ENCODE results near the gene ZNF319. TPM values are rescaled to one million over a fixed set of nuclear protein-coding genes. Genes with fewer than 3 reads are reported as not detected.

ZNF319 gene
- total and polyA plus RNA-seq, 2 of the 8 experiments (the other 6 are each of a cell fraction or from before 2014, with no cell fraction given) = 3.3 to 5.5 TPM

DNA sequence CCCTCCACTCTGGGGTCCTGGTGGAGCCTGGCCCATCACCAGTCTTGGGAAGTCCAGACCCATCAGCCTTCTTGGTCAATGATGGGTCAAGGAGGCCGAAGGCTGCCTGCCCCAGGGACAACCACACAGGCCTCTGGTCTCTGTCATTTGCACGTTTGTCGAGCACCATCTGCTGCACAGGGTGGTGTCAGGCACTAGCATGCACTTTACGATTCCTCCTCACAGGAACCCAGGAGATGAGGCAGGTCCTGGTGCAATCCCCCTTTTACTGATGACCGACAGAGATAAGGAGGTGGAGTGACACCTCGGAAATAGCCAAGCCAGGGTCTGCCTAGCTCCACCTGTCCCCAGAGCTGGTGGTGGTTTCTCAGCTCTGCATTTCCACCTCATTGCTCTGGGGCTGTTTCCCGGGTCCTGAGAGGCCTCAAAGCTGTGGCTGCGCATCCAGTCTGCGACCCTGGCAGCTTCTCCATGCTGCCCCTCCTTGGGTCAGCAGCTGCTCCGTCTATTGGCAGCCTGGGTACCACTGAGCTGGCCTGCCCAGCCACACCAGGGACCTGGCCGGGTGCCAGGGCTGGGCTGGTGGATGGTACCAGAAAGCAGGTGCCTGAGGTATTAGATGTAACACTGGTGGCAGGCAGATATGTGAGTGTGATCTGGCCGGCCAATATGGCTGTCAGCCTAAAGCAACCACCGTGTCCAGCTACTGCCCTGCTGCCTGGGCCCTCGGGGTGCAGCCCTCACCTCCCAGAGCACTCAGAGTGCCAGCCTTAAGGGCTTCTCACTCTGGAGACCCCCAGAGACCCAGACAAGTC lies 35.1 kb upstream of the ZNF319 start (continued):
- TF ChIP-seq, protein P1, sequence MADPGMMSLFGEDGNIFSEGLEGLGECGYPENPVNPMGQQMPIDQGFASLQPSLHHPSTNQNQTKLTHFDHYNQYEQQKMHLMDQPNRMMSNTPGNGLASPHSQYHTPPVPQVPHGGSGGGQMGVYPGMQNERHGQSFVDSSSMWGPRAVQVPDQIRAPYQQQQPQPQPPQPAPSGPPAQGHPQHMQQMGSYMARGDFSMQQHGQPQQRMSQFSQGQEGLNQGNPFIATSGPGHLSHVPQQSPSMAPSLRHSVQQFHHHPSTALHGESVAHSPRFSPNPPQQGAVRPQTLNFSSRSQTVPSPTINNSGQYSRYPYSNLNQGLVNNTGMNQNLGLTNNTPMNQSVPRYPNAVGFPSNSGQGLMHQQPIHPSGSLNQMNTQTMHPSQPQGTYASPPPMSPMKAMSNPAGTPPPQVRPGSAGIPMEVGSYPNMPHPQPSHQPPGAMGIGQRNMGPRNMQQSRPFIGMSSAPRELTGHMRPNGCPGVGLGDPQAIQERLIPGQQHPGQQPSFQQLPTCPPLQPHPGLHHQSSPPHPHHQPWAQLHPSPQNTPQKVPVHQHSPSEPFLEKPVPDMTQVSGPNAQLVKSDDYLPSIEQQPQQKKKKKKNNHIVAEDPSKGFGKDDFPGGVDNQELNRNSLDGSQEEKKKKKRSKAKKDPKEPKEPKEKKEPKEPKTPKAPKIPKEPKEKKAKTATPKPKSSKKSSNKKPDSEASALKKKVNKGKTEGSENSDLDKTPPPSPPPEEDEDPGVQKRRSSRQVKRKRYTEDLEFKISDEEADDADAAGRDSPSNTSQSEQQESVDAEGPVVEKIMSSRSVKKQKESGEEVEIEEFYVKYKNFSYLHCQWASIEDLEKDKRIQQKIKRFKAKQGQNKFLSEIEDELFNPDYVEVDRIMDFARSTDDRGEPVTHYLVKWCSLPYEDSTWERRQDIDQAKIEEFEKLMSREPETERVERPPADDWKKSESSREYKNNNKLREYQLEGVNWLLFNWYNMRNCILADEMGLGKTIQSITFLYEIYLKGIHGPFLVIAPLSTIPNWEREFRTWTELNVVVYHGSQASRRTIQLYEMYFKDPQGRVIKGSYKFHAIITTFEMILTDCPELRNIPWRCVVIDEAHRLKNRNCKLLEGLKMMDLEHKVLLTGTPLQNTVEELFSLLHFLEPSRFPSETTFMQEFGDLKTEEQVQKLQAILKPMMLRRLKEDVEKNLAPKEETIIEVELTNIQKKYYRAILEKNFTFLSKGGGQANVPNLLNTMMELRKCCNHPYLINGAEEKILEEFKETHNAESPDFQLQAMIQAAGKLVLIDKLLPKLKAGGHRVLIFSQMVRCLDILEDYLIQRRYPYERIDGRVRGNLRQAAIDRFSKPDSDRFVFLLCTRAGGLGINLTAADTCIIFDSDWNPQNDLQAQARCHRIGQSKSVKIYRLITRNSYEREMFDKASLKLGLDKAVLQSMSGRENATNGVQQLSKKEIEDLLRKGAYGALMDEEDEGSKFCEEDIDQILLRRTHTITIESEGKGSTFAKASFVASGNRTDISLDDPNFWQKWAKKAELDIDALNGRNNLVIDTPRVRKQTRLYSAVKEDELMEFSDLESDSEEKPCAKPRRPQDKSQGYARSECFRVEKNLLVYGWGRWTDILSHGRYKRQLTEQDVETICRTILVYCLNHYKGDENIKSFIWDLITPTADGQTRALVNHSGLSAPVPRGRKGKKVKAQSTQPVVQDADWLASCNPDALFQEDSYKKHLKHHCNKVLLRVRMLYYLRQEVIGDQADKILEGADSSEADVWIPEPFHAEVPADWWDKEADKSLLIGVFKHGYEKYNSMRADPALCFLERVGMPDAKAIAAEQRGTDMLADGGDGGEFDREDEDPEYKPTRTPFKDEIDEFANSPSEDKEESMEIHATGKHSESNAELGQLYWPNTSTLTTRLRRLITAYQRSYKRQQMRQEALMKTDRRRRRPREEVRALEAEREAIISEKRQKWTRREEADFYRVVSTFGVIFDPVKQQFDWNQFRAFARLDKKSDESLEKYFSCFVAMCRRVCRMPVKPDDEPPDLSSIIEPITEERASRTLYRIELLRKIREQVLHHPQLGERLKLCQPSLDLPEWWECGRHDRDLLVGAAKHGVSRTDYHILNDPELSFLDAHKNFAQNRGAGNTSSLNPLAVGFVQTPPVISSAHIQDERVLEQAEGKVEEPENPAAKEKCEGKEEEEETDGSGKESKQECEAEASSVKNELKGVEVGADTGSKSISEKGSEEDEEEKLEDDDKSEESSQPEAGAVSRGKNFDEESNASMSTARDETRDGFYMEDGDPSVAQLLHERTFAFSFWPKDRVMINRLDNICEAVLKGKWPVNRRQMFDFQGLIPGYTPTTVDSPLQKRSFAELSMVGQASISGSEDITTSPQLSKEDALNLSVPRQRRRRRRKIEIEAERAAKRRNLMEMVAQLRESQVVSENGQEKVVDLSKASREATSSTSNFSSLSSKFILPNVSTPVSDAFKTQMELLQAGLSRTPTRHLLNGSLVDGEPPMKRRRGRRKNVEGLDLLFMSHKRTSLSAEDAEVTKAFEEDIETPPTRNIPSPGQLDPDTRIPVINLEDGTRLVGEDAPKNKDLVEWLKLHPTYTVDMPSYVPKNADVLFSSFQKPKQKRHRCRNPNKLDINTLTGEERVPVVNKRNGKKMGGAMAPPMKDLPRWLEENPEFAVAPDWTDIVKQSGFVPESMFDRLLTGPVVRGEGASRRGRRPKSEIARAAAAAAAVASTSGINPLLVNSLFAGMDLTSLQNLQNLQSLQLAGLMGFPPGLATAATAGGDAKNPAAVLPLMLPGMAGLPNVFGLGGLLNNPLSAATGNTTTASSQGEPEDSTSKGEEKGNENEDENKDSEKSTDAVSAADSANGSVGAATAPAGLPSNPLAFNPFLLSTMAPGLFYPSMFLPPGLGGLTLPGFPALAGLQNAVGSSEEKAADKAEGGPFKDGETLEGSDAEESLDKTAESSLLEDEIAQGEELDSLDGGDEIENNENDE (IDR thresholded peaks at IDR 0.05; ENCODE audit: insufficient replicate concordance, low read length) = no peak
- TF ChIP-seq NANOG (IDR thresholded peaks at IDR 0.05; ENCODE audit: insufficient read depth, low read depth, low read length, poor library complexity, severe bottlenecking) = no peak
- TF ChIP-seq, protein P2, sequence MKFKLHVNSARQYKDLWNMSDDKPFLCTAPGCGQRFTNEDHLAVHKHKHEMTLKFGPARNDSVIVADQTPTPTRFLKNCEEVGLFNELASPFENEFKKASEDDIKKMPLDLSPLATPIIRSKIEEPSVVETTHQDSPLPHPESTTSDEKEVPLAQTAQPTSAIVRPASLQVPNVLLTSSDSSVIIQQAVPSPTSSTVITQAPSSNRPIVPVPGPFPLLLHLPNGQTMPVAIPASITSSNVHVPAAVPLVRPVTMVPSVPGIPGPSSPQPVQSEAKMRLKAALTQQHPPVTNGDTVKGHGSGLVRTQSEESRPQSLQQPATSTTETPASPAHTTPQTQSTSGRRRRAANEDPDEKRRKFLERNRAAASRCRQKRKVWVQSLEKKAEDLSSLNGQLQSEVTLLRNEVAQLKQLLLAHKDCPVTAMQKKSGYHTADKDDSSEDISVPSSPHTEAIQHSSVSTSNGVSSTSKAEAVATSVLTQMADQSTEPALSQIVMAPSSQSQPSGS (IDR thresholded peaks at IDR 0.05; ENCODE audit: low read length) = no peak
- TF ChIP-seq HDAC6 (IDR thresholded peaks at IDR 0.05; ENCODE audit: low read depth, low read length) = no peak
- no peak for TF ChIP-seq SP1 (IDR thresholded peaks at IDR 0.05; ENCODE audit: low read depth, low read length)
- no peak for TF ChIP-seq FOSL1 (IDR thresholded peaks at IDR 0.05; ENCODE audit: insufficient read depth, low read depth, low read length)
- TF ChIP-seq SUZ12 (IDR thresholded peaks at IDR 0.05; ENCODE audit: low read length) = no peak
